Mucosa of descending colon (tissue), 3 donors: ENCODE measurements around the gene DRC7. TPM values are rescaled to one million over a fixed set of nuclear protein-coding genes. Genes with fewer than 3 reads are reported as not detected.
A peak's percentile ranks its signal among the peaks of the same experiment; 100 is the strongest.

Experiments
- ATAC-seq: fragments of 200-7000 bp; cut with Tn5 transposase; one replicate; pipeline ENCODE4 v1.9.1; 2020; ENCODE audit warnings: mild to moderate bottlenecking, moderate library complexity
- DNase-seq, 3 donors: peaks; one replicate each; pipeline ENCODE4 v3.0.0-alpha.2; 2020
- H3K36me3 ChIP-seq: fragments of 200-600 bp; one replicate; pipeline ENCODE4 v1.8.0; 2021; ENCODE audit warnings: low read depth, mild to moderate bottlenecking
- H3K4me1 ChIP-seq: fragments of 200-600 bp; one replicate; pipeline ENCODE4 v1.8.0; 2021; ENCODE audit warnings: low read depth, mild to moderate bottlenecking
- H3K4me3 ChIP-seq: fragments of 200-600 bp; one replicate; pipeline ENCODE4 v1.8.0; 2021; ENCODE audit warnings: mild to moderate bottlenecking
- H3K9me3 ChIP-seq: fragments of 200-600 bp; one replicate; pipeline ENCODE4 v1.8.0; 2021; ENCODE audit warnings: mild to moderate bottlenecking
- intact Hi-C, 2 donors: fragments of 100-400 bp; cut with DNase I in 1 of 2; cut with micrococcal nuclease in 1 of 2; formaldehyde crosslinking; loops; one replicate each; pipeline versions ENCODE4 v1.11.0 to v1.11.1; 2022; cut with DNase I, micrococcal nuclease
- long read RNA-seq, 2 donors: library from polyadenylated mRNA; unstranded; transcript quantifications; one replicate each; pipeline ENCODE4 v2.0.0, GENCODE V29; 2019 to 2021
- total RNA-seq, 3 donors: library from RNA; stranded (reverse); fragmentation: NEBNext Ultra II Directional in 2 of 3; extraction: Animal tissue kit (Norgen Biotek cat#: 25700) in 2 of 3; gene quantifications; one replicate each; pipeline versions ENCODE4 v1.2.1 to v1.2.4, GENCODE V29; 2021 to 2023
- TF ChIP-seq, protein P1 (sequence below): fragments of 200-600 bp; IDR thresholded peaks from one replicate; pipeline ENCODE4 v1.8.0; 2022; ENCODE audit warnings: antibody characterized with exemption, mild to moderate bottlenecking
- donor health status: DM: no; HTN: no; CAD: no; lungs with moderate emphysema.
- donor health status: DM: no; HTN: no; CAD: no.
- donor health status: DM: no; HTN: yes; CAD: no.

DRC7 gene, protein sequence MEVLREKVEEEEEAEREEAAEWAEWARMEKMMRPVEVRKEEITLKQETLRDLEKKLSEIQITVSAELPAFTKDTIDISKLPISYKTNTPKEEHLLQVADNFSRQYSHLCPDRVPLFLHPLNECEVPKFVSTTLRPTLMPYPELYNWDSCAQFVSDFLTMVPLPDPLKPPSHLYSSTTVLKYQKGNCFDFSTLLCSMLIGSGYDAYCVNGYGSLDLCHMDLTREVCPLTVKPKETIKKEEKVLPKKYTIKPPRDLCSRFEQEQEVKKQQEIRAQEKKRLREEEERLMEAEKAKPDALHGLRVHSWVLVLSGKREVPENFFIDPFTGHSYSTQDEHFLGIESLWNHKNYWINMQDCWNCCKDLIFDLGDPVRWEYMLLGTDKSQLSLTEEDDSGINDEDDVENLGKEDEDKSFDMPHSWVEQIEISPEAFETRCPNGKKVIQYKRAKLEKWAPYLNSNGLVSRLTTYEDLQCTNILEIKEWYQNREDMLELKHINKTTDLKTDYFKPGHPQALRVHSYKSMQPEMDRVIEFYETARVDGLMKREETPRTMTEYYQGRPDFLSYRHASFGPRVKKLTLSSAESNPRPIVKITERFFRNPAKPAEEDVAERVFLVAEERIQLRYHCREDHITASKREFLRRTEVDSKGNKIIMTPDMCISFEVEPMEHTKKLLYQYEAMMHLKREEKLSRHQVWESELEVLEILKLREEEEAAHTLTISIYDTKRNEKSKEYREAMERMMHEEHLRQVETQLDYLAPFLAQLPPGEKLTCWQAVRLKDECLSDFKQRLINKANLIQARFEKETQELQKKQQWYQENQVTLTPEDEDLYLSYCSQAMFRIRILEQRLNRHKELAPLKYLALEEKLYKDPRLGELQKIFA
- not detected for total RNA-seq
- long read RNA-seq, donor 1: 0 reads
- long read RNA-seq, donor 2: 0 reads

DNA sequence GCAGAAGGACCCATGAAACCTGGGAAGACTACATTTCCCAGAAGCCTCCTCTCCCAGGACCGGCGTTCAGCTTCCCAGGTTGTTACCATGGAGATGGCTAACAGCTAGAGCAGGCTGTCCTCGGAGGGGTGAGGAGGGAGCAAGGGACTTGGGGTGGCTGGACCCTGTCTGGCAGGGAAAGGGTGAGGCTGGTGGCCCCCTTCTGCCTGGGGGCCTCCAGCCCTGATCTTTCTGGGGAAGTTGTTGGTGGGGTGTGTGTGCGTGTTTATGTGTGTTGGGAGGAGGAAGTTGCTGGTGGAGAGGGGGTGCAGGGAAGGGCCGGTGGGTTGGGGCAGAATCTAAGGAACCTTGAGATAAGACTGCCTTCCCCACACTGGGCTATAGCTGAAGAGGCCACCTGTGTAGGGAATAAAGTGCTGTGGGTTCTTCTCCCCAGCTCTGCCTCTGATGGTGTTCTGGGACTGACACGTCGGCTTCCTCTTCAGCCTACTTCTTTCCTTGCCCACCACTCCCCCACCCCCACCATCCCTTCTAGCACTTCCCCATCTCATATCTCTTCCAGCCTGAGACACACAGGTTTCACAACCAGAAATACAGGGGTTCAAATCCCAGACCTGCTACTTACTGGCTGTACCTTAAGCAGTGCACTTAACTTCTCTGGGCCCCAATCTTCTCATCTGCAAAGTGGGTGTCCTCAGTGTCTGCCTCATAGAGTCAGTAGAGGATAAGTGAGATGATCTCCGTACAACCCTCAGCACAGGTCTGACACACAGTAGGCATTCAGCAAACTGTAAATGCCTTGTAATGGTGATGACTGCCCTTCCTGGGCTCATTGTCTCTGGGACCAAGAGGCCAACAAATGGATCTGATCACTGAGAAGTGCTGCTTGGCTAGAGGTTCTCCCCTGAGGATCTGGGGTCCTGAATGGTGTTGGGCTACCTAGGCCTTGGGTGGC, at the start of gene DRC7:
Gene DRC7 (plus strand): TSS at position 82 of the 955 bp plus-strand sequence. CDS start 3,144 bp downstream, outside the sequence.
- intact Hi-C loops: no loop called here
- Histone ChIP-seq H3K4me3 (no peak within 1 kb of the TSS), H3K4me1 (no peaks in the 10 kb centered on the region), H3K9me3 (no peaks in the 10 kb centered on the region), H3K36me3 (no peaks in the 10 kb centered on the region)
- TF ChIP-seq, protein P1, sequence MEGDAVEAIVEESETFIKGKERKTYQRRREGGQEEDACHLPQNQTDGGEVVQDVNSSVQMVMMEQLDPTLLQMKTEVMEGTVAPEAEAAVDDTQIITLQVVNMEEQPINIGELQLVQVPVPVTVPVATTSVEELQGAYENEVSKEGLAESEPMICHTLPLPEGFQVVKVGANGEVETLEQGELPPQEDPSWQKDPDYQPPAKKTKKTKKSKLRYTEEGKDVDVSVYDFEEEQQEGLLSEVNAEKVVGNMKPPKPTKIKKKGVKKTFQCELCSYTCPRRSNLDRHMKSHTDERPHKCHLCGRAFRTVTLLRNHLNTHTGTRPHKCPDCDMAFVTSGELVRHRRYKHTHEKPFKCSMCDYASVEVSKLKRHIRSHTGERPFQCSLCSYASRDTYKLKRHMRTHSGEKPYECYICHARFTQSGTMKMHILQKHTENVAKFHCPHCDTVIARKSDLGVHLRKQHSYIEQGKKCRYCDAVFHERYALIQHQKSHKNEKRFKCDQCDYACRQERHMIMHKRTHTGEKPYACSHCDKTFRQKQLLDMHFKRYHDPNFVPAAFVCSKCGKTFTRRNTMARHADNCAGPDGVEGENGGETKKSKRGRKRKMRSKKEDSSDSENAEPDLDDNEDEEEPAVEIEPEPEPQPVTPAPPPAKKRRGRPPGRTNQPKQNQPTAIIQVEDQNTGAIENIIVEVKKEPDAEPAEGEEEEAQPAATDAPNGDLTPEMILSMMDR: no peak
- peak; percentile 76 for ATAC-seq
- DNase-seq: peak in 2 of 3 donors; percentile 31 to 35

DNA sequence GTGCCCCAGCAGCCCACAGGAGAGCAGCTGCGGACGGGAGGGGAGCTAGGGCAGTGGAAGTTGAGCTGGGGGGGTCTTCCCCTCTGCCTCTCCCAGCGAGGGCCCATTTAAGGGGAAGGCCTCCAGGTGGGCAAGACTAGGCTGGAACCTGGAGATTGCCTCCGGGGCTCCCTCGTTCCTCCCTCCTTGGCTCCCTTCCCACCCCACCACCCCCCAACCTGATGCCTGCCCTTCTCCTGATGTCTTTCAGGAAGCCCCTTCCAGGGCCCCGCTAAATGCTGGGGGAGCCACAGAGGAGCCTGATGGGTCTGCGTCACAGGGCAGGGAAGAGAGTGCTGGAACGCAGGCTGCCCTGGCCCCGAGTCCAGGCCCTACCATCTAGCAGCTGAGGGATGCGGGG, 49.4 kb upstream of the DRC7 start:
- Histone ChIP-seq H3K4me1 (peaks cover 3% of the 10 kb centered on the region), H3K9me3 (no peaks in the 10 kb centered on the region), H3K4me3 (no peak overlapping the region), H3K36me3 (no peaks in the 10 kb centered on the region)
- TF ChIP-seq, protein P1: no peak
- ATAC-seq: no peak
- intact Hi-C loops: loop anchor here in 1 of 2 donors (5.0 kb wide), 1 partner anchor 53 kb away; no protein-coding TSS in a partner anchor
- no peak for DNase-seq

DNA sequence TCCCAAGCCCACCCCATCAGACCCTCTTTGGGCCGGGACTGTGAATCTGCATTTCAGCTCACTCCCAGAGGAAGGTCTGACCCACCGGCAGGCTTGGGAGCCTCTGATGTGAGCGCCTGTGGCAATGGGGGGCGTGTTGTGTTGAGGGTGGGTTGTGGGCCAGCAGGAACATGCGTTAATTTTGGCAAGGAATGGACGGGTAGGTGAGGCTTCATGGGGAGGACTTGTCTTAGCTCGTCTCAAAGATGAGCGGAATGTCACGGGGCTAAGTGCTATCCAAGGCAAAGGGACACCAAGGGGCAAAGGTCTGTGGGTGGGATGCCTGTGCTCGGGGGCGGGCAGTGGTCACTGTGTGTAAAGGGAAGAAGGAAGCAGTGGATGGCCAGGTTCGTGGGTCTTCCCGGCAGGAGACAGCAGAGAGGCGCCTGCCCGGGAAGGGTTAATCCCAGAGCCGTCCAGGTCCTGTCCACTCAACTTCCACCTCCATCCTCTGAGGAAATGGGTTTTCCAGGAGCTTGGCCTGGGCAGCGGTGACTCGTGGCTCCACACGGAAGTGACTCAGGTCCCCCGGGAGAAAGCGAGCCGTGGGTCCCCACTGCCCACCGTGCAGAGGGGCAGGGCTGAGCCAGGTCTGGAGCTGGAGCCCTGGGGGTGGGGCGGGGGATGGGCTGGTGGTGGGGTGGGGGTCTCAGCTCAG, 48.8 kb upstream of the DRC7 start:
- ATAC-seq: no peak

DNA sequence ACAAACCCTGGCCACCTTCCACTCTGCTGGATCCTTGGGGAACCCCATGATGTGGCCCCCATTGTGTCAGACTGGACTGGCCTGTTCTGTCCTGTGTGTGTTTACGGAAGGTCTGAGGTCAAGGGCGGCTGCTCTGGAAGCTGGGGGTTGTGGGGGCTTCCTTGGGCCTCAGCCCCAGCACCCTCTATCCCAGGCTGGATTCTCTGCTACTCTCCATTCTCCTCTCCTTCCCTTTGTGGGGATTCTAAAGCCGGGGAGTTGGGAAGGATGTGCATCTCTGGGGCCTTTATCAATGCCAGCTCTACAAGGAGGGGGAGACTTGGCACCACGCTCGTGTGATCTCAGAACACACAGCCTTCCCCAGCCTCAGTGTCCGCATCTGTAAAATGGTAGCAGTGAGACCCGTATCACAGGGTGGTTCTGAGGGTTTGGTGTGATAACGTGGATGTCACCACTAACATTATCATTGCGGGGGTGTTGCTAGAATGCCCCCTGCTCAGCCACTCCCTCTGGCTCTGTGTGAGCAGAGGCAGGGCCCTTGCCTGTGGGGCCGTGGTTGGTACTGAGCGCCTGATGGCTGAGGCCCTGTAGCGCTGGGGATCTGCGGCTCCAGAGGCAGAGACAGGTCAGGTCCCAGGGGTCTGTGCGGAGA, 48.1 kb upstream of the DRC7 start:
- intact Hi-C loops: loop anchor here in 1 of 2 donors (5.0 kb wide), 1 partner anchor 54 kb away; no protein-coding TSS in a partner anchor
- DNase-seq (no peak), ATAC-seq (no peak)
- TF ChIP-seq, protein P1: no peak
- Histone ChIP-seq H3K9me3 (no peaks in the 10 kb centered on the region), H3K36me3 (no peaks in the 10 kb centered on the region), H3K4me3 (no peak overlapping the region), H3K4me1 (peaks cover 3% of the 10 kb centered on the region)

More for the DNA sequence above, 48.8 kb upstream of the DRC7 start:
- TF ChIP-seq, protein P1: no peak
- no peaks in the 10 kb centered on the region for H3K36me3 ChIP-seq
- intact Hi-C loops: loop anchor here in 1 of 2 donors (5.0 kb wide), 1 partner anchor 54 kb away; no protein-coding TSS in a partner anchor
- peaks cover 3% of the 10 kb centered on the region for H3K4me1 ChIP-seq
- DNase-seq: no peak
- no peak overlapping the region for H3K4me3 ChIP-seq
- H3K9me3 ChIP-seq: no peaks in the 10 kb centered on the region
